GM11168 (cell line): ENCODE results near the gene AGBL1.

ENCODE experiments used
- in situ Hi-C: fragments of 300-500 bp; cut with MboI; formaldehyde crosslinking; loops from one replicate; pipeline ENCODE4 v1.12.0; 2022; ENCODE audit warnings: low sequenced_read_pairs; ENCODE audit not compliant: unreplicated experiment

Gene AGBL1

DNA sequence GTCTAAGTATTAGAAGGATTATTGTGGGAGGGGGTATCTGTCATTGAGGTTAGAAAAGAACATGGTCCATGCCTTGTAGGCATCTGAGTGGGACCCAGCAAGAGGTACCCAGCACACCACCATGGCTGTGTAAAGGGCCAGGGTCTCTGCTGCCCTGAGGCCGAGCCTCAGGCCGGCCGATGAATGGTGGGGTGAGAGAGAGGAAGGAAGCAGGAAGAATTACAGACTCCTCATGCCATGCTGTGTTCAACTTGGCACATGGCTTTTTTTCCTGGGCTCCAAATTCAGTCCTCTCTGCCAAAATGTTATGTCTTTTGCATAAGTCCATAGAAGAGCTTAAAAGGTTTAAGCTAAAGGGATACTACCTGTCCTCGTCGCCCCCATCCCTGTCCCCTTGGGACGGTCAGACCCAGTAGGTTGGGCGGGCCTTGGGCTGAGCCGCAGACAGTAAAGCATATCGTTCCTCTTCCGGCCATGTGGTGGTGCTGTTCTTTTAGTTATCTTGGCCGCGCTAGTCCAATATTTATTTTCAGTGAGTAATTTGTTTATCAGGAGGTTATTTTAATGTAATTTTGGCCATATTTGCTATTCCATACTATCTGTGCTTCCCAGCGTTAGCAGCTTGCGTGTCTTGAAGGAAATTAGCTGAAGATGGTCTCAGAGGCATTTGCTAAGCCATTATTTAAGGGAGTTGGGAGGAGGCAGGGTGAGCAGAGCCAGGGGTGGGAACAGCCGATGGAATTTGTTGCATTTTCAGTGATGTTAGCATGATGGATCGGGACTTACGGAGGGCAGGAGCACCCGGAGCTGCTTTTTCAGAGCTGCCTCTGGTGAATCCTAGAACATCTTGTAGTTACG lies 152.4 kb downstream of the AGBL1 start:
- in situ Hi-C loops, result no loop called here

DNA sequence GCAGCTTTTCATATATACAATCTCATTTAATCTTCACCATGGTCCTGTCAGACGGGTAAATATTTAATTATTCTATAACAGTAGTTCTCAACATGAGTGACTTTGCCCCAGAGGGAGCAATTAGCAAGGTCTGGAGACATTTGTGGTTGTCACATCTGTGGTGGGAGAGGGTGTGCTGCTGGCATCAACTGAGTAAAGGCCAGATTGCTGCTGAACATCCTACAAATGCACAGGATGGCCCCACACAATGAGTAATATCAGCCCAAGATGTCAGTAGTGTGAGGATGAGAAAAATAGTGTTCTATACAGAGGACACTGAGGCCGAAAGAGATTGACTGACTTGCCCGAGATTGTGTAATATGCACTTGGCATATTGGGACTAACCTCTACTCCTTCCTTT lies 156.0 kb downstream of the AGBL1 start:
- in situ Hi-C loops, result no loop called here

DNA sequence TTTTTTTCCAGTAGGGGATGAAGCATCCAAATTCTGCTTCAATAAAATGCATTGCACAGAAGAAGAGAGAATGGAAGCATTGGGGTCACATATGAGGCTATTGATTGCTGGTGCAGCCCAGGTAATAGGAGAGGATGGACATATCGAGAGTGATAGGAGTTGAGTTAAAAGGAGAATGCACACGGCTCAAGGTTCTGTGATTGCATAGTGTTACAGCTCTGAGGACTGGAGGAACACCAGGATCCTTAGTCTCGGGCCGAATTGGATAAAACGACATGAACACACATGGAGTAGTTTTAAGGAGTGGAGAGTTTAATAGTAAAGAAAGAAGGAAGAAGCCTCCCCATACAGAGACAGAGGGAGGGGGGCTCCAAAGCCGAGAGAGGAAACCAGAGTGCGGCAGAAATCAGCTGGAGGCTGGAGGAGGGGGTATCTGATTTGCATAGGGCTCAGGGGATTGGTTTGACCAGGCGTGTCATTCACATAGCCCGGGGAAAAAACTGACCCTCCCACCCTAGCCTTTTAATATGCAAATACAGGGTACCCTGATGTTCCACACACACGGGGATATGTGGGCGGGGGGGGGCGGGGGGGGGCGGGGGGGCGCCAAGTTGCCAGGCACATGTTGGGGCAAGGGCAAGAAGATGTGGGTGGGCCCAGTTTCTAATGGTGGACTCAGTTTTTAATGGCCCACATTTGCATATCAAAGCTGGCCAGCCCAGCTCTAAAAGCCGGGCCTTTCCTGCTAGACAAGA lies 156.9 kb downstream of the AGBL1 start:
- in situ Hi-C loops, result no loop called here

DNA sequence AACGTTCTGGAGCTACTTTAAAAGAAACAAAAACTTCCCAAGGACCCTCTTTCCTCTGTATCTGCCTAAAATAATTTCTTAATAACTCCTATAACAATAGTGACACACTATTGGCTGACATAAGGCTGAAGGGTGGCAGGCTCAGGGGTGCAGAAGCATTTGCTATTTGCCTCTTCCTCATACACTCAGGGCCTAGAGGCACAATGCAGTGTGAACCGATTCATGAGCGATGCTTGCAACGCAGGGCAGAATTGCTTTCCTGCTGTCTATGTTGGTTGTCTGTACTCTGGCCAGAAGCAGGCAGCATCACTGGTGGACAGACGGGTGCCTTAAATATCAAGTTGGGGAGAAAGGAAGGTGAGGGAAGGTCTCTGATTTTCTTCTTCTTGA lies 157.4 kb downstream of the AGBL1 start:
- in situ Hi-C loops, result no loop called here

DNA sequence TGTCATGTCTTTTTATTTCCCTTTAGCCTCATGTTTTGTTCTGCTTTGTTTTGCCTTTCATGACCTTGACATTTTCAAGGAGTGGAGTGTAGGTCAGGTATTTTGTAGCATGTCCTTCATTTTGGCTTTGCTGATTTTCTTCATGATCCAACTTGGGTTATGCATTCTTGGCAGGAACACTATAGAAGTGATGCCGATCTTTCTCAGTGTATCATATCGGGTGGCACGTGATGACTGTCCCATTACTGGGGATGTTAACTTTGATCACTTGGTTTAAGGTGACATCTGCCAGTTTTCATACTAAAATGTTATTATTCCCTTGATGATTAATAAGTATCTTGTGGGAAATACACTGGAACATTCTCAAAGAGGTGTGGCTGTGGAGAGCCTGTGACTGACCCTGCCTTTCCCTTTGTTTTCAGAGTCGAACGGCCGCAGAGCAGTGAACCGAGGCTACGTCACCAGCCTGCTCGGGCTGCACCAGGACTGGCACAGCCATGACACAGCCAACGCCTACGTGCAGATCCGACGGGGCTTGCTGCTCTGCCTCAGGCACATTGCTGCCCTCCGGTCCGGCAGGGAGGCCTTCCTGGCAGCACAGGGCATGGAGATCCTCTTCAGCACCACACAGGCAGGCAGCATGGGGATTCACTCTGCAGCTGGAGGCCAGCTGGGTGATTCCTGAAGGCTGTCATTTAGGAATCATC lies 167.7 kb downstream of the AGBL1 start:
- in situ Hi-C loops, result no loop called here

DNA sequence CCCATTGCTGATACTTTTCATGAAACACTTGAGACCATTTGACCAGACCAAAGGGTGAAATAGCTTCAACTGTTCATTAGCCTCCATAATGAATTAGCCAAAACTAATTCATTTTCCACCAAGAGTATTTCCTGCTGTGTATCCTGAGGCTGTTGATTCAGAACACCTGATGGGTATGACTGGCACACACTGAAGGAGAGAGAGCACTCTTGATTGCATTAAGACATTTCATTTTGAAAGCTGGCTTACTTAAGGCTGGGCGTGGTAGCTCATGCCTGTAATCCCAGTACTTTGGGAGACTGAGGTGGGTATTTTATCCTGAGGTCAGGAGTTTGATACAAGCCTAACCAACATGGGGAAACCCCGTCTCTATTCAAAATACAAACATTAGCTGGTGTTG lies 175.6 kb downstream of the AGBL1 start:
- in situ Hi-C loops, result no loop called here

DNA sequence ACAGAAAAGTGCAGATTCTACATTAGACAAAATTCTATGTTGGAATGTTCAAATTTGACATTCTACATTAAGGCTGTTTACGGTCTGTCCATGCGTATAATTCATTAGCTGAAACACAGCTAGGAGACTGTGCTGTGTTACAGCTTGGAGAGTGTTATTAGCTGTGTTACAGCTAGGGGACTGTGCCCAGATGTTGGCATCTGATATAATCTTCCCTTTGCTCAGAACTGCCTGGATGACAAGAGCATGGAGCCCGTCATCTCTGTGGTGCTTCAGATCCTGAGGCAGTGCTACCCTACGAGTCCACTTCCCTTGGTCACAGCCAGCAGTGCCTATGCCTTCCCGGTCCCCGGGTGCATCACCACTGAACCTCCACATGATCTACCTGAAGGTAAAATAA lies 177.0 kb downstream of the AGBL1 start:
- in situ Hi-C loops, result no loop called here

DNA sequence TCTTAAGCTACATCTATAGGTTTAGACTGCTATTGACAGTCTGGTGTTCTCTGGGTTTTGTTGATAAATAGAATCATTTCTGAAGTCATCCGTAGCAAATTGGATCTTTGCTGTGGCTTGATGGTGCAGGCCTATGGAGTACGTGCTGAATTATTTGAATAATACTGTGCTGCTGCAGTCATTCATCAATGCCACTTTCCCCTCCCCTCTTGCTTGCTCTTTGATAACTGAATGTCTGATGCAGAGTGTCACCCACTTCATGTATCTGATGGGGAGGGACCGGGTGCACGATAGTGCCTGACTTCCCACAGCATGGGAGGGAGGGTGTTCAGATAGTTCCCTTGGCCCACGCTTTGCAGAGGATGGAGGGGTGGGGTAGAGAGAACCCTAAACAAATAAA lies 179.9 kb downstream of the AGBL1 start:
- in situ Hi-C loops, result no loop called here

DNA sequence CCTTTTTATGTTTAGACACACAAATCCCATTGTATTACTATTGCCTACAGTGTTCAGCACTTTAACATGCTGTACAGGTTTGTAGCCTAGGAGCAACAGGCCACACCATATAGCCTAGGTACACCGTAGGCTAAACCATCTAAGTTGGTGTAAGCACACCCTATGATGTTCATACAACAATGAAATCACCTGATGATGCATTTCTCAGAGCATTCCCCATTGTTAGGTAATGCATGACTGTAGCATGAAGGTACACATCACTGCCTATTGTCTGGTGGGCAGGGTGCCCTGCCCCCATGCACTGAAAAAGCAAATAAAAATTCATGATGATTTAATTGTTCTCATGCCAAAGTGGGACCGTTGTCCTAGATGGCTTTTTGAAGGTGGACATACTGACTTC lies 183.6 kb downstream of the AGBL1 start:
- in situ Hi-C loops, result no loop called here

DNA sequence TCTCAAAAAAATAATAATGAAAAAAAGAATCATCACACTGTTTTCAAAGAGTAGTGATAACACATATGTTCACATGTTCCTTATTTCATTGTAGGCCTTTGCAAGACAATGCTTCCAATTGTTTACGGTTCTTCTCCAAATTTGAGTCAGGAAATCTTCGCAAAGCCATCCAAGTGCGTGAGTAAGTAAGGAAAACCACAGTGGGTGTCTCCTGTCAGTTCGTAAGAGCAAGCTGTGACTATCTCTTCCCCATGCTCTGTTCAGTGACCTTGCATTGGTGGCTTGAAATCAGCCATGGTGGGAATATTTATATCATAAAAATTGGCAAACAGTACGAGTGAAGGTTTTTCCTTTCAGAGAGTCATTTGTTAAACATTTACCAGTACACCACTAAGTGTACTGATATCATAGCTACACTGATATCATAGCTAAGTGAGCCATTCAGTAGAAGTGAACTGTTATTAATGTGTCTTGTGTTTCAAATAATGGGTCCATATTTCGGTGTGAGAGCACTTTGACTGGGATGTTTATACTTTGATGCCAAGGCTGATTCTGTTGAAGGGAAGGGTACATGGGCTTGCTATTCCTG lies 187.3 kb downstream of the AGBL1 start:
- in situ Hi-C loops, result no loop called here

DNA sequence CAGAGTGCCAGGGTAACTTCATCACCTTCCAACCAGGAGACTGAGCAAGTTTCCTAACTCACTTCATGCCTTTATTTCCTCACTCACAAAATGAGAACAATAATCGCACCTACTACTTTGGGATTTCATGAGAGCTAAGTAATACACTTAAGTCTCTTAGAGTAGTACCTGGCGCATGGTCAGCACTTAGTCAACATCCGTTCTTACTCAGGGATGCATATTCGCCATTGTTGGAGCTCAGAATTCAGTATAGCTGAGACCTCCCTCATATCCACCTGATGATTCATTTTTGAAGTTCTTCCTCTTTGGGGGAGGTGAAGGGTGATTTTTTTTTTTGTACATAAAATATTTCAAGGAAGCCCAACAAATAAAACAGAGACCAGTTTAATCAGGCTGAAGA lies 188.2 kb downstream of the AGBL1 start:
- in situ Hi-C loops, result no loop called here

DNA sequence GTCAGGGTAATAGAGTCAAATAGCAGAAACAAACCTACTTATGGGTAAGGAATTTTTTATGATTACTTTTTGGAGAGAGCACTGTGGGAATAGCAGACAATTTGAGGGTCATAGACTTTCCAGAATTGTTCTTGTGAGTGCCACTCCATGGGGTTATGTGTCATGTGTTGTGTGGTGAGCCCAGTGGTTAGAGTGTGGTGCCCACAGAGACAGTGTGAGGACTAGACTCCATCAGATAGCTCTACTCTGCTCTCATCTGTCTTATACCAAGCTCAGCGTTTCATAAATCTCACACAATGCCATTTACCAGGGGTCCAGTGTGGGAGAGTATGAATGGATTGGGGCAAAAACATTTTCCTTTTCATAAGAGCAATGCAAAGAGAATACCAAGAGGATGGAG lies 188.9 kb downstream of the AGBL1 start:
- in situ Hi-C loops, result no loop called here

DNA sequence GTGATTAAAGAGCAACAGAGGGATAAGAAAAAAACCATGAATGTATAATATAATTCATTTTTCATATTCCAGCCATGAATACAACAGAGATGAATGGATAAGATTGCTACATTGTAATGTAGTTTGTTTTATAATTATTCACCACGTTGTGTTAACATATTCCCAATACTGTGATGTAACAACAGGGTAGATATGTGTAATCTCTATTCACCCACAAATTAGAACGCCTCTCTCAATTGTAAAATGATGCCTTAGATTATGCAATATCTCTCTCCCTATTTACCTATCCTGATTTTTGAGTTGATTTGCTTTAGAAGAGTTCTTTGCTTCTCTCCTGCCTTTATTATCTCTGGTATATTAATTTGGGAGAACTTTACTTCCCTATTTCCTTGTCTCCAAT lies 193.6 kb downstream of the AGBL1 start:
- in situ Hi-C loops, result no loop called here

DNA sequence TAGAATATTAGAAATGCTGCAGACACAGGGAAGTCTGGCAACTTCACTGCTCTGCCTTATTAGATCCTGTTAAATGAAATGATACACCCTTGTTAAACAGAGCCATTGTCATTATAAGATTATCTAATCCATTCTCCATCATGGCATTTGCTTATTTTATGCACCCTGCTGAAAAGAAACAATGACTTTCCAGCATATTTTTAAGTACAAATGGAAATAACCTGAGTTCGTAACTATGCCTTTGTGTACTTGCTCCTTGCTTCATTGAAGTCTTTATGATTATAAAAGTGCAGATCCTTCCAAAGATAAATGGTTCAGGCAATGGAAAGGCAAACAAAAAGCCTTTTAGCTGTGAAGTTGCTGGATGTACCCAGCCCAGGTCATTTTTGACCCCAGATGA lies 195.7 kb downstream of the AGBL1 start:
- in situ Hi-C loops, result no loop called here

DNA sequence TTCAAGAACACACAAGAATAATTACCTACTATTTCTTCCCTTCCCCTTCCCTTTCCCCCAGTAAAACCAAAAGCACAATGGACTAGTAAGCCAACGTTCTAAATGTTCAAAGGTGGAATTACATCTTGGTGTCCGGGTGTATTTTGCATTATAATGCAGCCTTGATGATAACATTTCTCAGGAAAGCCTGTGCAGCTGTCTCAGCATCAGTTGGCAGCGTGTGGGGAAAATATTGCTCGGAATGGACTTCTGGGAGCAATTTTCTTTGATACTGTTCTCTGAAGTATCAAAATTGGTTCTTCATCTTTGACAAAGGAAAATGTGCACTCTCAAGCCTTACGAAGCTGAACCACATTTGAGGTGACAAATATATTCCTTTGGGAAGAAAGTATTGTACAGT lies 198.9 kb downstream of the AGBL1 start:
- in situ Hi-C loops, result no loop called here

DNA sequence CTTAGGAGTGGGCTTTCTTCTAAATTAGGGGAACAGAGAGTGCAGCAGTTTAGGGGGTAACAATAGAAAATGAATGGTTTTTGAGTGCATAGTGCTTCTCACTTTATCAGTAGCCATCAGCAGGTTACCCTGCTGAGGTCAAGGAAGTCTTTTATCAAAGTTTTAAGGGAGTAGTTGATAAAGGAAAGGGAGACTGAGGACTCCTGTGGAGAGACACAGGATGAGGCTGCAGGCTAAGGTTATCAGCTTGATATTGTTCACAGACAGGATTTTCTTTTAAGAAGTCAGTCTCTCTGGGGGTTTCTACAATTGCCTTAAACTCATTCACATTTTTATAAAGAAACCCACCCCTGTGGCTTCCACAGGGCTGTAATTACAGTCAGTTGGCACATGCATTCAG lies 205.0 kb downstream of the AGBL1 start:
- in situ Hi-C loops, result no loop called here

DNA sequence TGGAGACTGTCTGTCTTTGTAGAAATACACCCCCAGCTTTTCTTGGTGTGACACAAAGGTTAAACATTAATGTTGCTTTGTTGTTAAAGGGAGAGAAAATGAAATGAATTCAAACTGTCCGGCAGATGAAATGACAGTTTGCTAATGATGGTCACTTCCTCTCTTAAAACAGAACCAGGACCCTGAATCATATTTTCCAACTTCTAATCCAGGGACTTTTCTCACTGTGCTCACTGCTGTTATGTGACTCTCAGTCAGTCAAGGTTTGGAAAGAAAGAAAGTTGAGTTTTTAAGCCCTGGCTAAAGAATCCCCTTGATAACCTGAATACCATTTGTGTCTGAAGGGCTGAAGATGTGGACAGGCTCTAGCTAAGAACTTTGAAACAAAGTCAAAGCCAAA lies 215.8 kb downstream of the AGBL1 start:
- in situ Hi-C loops, result no loop called here

DNA sequence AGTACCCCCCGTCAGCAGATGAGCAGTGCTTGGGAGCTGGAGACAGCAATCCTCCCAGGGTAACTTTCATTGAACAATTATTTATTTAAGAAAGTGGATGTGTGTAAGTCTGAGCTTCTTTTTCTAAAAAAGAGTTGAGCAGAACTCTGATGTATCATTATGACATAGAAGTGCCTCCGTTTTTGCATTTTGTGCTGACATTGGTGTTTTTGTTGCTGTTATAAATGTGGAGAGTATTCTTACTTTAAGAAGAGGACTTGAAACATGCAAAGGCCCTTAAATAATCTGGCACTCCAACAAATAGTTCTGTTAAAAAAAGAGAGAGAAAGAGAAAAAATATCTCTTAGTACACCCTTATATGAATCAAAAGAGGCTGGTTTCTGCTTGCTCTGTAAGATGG lies 217.1 kb downstream of the AGBL1 start:
- in situ Hi-C loops, result no loop called here

DNA sequence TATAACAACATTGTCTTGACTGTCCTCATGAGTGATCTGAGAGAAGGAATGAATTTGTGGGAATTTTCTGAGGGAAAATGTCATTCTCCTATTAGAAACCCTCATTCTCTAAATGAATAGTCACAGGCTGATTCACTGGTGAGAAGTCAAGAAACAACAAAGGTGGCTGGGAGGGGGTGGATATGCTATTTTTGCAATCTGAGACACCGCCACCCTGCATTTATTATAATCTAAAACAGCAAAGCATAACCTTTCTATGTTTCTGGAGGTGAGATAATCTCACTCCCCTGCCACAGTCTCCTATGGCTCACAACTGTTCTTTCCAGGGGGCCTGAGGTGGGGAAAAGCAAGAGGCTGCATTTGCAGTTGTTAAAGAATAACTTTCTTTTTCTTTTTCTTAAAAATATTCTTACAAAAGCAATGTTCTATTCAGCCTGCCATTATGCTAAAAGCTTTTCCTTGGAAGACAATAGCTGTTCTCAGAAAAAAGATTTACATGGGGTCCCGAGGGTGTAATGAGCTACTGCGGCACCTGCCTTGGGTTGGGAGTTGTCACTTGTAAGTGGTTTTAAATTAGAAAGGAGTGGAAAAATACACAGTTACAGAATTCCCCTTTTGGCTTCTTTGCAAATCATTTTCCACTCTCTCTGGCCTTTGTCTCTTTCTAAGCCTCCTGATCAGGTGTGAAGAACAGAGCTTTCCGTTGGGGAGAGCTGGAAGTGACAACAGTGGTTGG lies 220.9 kb downstream of the AGBL1 start:
- in situ Hi-C loops, result no loop called here
